ENCODE results near the gene MRPS31.
"Not testable (repeated sequence)": the region's sequence is repeated elsewhere in the genome, so short reads cannot be mapped to it uniquely, and the experiment has no call there.

DNA sequence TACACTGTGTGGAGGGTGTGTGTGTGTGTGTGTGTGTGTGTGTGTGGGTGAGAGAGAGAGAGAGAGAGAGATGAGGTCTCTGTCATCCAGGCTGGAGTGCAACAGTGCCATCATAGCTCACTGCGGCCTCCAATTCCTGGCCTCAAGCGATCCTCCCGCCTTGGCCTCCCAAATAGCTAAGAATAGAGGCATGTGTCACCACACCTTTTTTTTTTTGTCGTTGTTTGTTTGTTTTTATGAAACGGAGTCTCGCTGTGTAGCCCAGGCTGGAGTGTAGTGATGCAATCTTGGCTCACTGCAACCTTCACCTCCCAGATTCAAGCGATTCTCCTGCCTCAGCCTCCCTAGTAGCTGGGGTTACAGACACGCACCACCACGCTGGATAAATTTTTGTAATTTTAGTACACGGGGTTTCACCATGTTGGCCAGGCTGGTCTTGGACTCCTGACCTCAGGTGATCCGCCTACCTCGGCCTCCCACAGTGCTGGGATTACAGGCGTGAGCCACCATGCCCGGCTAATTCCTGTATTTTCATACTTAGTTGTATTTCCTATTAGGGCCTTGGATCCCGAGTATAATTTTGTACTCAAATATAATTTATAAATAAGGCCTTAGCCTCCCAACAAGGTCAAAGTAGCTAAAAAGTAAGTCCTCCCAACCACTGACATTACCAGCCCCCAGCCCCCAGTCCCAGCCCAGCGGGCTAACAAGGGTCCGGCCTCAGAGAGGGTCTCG lies 17.7 kb upstream of the MRPS31 start:
- TF ChIP-seq, protein P1, sequence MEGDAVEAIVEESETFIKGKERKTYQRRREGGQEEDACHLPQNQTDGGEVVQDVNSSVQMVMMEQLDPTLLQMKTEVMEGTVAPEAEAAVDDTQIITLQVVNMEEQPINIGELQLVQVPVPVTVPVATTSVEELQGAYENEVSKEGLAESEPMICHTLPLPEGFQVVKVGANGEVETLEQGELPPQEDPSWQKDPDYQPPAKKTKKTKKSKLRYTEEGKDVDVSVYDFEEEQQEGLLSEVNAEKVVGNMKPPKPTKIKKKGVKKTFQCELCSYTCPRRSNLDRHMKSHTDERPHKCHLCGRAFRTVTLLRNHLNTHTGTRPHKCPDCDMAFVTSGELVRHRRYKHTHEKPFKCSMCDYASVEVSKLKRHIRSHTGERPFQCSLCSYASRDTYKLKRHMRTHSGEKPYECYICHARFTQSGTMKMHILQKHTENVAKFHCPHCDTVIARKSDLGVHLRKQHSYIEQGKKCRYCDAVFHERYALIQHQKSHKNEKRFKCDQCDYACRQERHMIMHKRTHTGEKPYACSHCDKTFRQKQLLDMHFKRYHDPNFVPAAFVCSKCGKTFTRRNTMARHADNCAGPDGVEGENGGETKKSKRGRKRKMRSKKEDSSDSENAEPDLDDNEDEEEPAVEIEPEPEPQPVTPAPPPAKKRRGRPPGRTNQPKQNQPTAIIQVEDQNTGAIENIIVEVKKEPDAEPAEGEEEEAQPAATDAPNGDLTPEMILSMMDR (optimal IDR thresholded peaks at IDR 0.05 in 1 of 3, IDR thresholded peaks at IDR 0.05 in 1 of 3, conservative IDR thresholded peaks at IDR 0.05 in 1 of 3; ENCODE audit: extremely low read depth in 1 of 3, insufficient read depth in 2 of 3, low read length in 3 of 3), result not testable (repeated sequence)
- not testable (repeated sequence) for TF ChIP-seq EZH2 (IDR thresholded peaks at IDR 0.05; ENCODE audit: low read length)

Data from keratinocyte (primary cell).